ENCODE data around the gene SYNJ2. TPM values are rescaled to one million over a fixed set of nuclear protein-coding genes. Genes with fewer than 3 reads are reported as not detected.

SYNJ2 gene
- total and polyA plus RNA-seq, 2 donors (not counting 3 experiments of a cell fraction or from before 2014, with no cell fraction given) = 35.1 to 78.2 TPM

- intact Hi-C loops (cut with micrococcal nuclease) = no loop called here
- TF ChIP-seq FOS (IDR thresholded peaks at IDR 0.05; ENCODE audit: borderline replicate concordance, insufficient read depth, low read length) (no peak), JUN (IDR thresholded peaks at IDR 0.05; ENCODE audit: borderline replicate concordance, insufficient read depth, insufficient read length, low read depth) (no peak), MYC (IDR thresholded peaks at IDR 0.05; ENCODE audit: low read depth, low read length) (no peak), MAX (IDR thresholded peaks at IDR 0.05; ENCODE audit: insufficient read depth, insufficient read length) (no peak), POLR2AphosphoS5 (IDR thresholded peaks at IDR 0.05; ENCODE audit: insufficient read depth, low read depth, low read length) (no peak), CTCF (IDR thresholded peaks at IDR 0.05; ENCODE audit: extremely low read depth in 1 of 2, insufficient read depth in 1 of 2, low read depth in 1 of 2, low read length in 2 of 2) (no peak), GATA2 (IDR thresholded peaks at IDR 0.05; ENCODE audit: insufficient read depth, insufficient read length, low read depth, low read length) (no peak), EZH2 (IDR thresholded peaks at IDR 0.05; ENCODE audit: borderline replicate concordance, low read depth, low read length, severe bottlenecking) (no peak), POLR2A (IDR thresholded peaks at IDR 0.05; ENCODE audit: low read depth, low read length) (no peak)
- H3K9ac ChIP-seq (replicated peaks; ENCODE audit: extremely low read depth, insufficient read depth, low read length) = no peak overlapping the region
- no peak for DNase-seq (ENCODE audit: low read depth, low spot score)
- H3K9me1 ChIP-seq (replicated peaks; ENCODE audit: control insufficient read depth, extremely low read depth, insufficient read depth, low read length) = no peaks in the 10 kb centered on the region
- H4K20me1 ChIP-seq (replicated peaks; ENCODE audit: control insufficient read depth, extremely low read depth, insufficient read depth, low read length) = no peaks in the 10 kb centered on the region
- ChIA-PET POLR2A (no interaction called here), CTCF (interaction anchor here (1.0 kb wide), 1 partner anchor 10 kb away, joined by 4 read pairs; no protein-coding TSS in a partner anchor)
- H3K27ac ChIP-seq (ENCODE audit: insufficient read depth, low read depth, low read length) = no peak overlapping the region
- H3K4me3 ChIP-seq (replicated peaks in 1 of 3; ENCODE audit: insufficient read depth in 1 of 3, low read depth in 1 of 3, low read length in 3 of 3) = no peak overlapping the region
- no peaks in the 10 kb centered on the region for H3K27me3 ChIP-seq (ENCODE audit: control insufficient read depth in 2 of 2, insufficient read depth in 2 of 2, low read length in 2 of 2)
- BruUV-seq (replicated peaks) = no TSS peak
- H3K4me1 ChIP-seq (ENCODE audit: control insufficient read depth, extremely low read depth, insufficient read depth, low read length) = peaks cover 12% of the 10 kb centered on the region
- no peak overlapping the region for H2AFZ ChIP-seq (ENCODE audit: low read depth, low read length)
- no peak overlapping the region for H3K4me2 ChIP-seq (ENCODE audit: insufficient read depth, low read length)
- no peaks in the 10 kb centered on the region for H3K9me3 ChIP-seq (replicated peaks; ENCODE audit: control insufficient read depth, insufficient read depth, low read length)
- peaks cover 7% of the 10 kb centered on the region for H3K79me2 ChIP-seq (ENCODE audit: control insufficient read depth, insufficient read depth, low read length)
- peaks cover 2 to 29% of the 10 kb centered on the region in 2 experiments for H3K36me3 ChIP-seq (ENCODE audit: control insufficient read depth in 2 of 2, extremely low read depth in 1 of 2, insufficient read depth in 2 of 2, low read length in 2 of 2)
- dilution Hi-C loops (cut with MboI; ENCODE audit: extremely low pct_ligation_motif_present, low sequenced_read_pairs) = no loop called here
- no peak for FAIRE-seq
Observed at GRCh38 chr6:158051968-158052367, 70.3 kb downstream of the SYNJ2 start.
